Measurements from ENCODE around the gene ATP8A2. TPM values are rescaled to one million over a fixed set of nuclear protein-coding genes. Genes with fewer than 3 reads are reported as not detected.

Gene ATP8A2
- total and polyA plus RNA-seq, 9 of the 15 experiments (the other 6 are each of a cell fraction or from before 2014, with no cell fraction given) = under 0.01 to 0.33 (median 0.06) TPM; not detected in 4

DNA sequence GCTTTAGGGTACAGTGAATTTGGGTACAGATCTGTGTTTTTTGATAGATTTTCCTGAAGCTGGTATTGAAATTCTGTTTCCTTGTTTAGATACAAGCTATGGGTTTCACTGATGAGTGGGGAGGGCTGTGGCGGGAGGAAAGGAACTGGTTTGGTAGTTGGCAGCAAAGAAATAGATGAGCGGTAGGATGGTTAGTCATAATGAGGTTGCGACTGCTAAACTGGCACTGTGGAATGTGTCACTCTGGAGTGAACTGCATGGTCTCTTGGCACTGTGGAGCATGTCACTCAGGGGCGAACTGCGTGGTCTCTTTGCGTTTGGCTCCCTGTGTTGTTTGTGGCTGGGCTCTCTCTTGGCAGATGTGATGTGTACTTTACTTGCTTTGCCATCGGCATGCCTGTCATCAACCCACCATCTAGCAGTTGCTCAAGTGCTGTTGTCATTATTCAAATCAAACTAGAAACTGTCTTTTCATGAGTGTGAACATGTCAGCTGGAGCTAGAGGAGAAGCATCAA is 82.1 kb downstream of the ATP8A2 start:
- 0% methylated on average over 4 of the region's 7 CpGs for WGBS (ENCODE audit: insufficient coverage, low coverage, missing lambda C conversion rate)
- in situ Hi-C loops (cut with MboI) (no loop called here), intact Hi-C loops (cut with micrococcal nuclease) (no loop called here)
- no peak for ATAC-seq
- H3K9me1 ChIP-seq (ENCODE audit: control insufficient read depth, insufficient read depth, low read length) = no peaks in the 10 kb centered on the region
- FAIRE-seq = no peak
- no peaks in the 10 kb centered on the region for H3K79me2 ChIP-seq (ENCODE audit: control insufficient read depth, insufficient read depth, low read length)
- no peak overlapping the region for H3K9ac ChIP-seq (ENCODE audit: insufficient read depth in 1 of 2, low read depth in 2 of 2, low read length in 2 of 2)
- H2AFZ ChIP-seq (ENCODE audit: low read depth, low read length) = no peak overlapping the region
- H3K4me3 ChIP-seq = no peak overlapping the region
- POLR2A ChIA-PET = no interaction called here
- CTCF ChIA-PET (ENCODE audit: low intra/inter-chr PET ratio) = no interaction called here
- no TSS peak for BruUV-seq (replicated peaks)
- DNase-seq (ENCODE audit: extremely low read depth in 1 of 4, low spot score in 3 of 4) = no peak
- no peaks in the 10 kb centered on the region for H4K20me1 ChIP-seq (replicated peaks; ENCODE audit: control insufficient read depth, insufficient read depth, low read length)
- no peaks in the 10 kb centered on the region for H3K36me3 ChIP-seq (ENCODE audit: control insufficient read depth, insufficient read depth, low read length)
- no peak overlapping the region for H3K27ac ChIP-seq (ENCODE audit: extremely low read depth, low read depth, low read length)
- H3K4me1 ChIP-seq (replicated peaks in 1 of 2; ENCODE audit: control insufficient read depth in 2 of 2, insufficient read depth in 2 of 2, low read length in 2 of 2) = no peaks in the 10 kb centered on the region
- H3K4me2 ChIP-seq (ENCODE audit: insufficient read depth, low read length) = no peak overlapping the region
- TF ChIP-seq HMG20A (CRISPR knock-in tag; conservative IDR thresholded peaks at IDR 0.05) (no peak), CBX1 (IDR thresholded peaks at IDR 0.05; ENCODE audit: low read depth) (no peak), FIP1L1 (IDR thresholded peaks at IDR 0.05; ENCODE audit: low read depth, low read length, poor library complexity, severe bottlenecking) (no peak), POLR2AphosphoS5 (IDR thresholded peaks at IDR 0.05; ENCODE audit: control insufficient read depth, insufficient read depth, low read depth, low read length) (no peak), ZNF77 (CRISPR knock-in tag; IDR thresholded peaks at IDR 0.05) (no peak), DNMT1 (IDR thresholded peaks at IDR 0.05) (no peak), ZFPM2 (CRISPR knock-in tag; IDR thresholded peaks at IDR 0.05) (no peak), ZNF431 (CRISPR knock-in tag; IDR thresholded peaks at IDR 0.05) (no peak), ZNF311 (CRISPR knock-in tag; IDR thresholded peaks at IDR 0.05) (no peak), ELK3 (CRISPR knock-in tag; IDR thresholded peaks at IDR 0.05) (no peak), NFYB (IDR thresholded peaks at IDR 0.05; ENCODE audit: extremely low read depth, insufficient read length) (no peak), HMGN3 (IDR thresholded peaks at IDR 0.05; ENCODE audit: borderline replicate concordance, extremely low read depth, insufficient read length, low read depth, low read length) (no peak), ILK (tag; IDR thresholded peaks at IDR 0.05; ENCODE audit: borderline replicate concordance, low read depth) (no peak), POLR2G (IDR thresholded peaks at IDR 0.05; ENCODE audit: low read depth, low read length) (no peak), ELF1 (tag; IDR thresholded peaks at IDR 0.05) (no peak)
- TF ChIP-seq, protein P1, sequence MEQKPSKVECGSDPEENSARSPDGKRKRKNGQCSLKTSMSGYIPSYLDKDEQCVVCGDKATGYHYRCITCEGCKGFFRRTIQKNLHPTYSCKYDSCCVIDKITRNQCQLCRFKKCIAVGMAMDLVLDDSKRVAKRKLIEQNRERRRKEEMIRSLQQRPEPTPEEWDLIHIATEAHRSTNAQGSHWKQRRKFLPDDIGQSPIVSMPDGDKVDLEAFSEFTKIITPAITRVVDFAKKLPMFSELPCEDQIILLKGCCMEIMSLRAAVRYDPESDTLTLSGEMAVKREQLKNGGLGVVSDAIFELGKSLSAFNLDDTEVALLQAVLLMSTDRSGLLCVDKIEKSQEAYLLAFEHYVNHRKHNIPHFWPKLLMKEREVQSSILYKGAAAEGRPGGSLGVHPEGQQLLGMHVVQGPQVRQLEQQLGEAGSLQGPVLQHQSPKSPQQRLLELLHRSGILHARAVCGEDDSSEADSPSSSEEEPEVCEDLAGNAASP (IDR thresholded peaks at IDR 0.05) = no peak
- TF ChIP-seq, protein P2, sequence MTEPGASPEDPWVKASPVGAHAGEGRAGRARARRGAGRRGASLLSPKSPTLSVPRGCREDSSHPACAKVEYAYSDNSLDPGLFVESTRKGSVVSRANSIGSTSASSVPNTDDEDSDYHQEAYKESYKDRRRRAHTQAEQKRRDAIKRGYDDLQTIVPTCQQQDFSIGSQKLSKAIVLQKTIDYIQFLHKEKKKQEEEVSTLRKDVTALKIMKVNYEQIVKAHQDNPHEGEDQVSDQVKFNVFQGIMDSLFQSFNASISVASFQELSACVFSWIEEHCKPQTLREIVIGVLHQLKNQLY (CRISPR knock-in tag; conservative IDR thresholded peaks at IDR 0.05) = no peak
- TF ChIP-seq, protein P3, sequence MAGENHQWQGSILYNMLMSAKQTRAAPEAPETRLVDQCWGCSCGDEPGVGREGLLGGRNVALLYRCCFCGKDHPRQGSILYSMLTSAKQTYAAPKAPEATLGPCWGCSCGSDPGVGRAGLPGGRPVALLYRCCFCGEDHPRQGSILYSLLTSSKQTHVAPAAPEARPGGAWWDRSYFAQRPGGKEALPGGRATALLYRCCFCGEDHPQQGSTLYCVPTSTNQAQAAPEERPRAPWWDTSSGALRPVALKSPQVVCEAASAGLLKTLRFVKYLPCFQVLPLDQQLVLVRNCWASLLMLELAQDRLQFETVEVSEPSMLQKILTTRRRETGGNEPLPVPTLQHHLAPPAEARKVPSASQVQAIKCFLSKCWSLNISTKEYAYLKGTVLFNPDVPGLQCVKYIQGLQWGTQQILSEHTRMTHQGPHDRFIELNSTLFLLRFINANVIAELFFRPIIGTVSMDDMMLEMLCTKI (IDR thresholded peaks at IDR 0.05; ENCODE audit: partially characterized antibody) = no peak
- peaks cover 18 to 22% of the 10 kb centered on the region in 2 experiments for H3K27me3 ChIP-seq (ENCODE audit: control insufficient read depth in 2 of 2, insufficient read depth in 2 of 2, low read length in 2 of 2)
- no peaks in the 10 kb centered on the region for H3K9me3 ChIP-seq (replicated peaks; ENCODE audit: control insufficient read depth, insufficient read depth, low read depth, low read length)

Measured in K562 (cell line).